Loucy (cell line): ENCODE measurements around the gene EPB41L1.

ENCODE experiments used
- H2AFZ ChIP-seq: fragments of 200-600 bp; sonication (generic); 2 replicates; pipeline ENCODE4 v1.6.0; 2016; ENCODE audit warnings: antibody characterized with exemption, mild to moderate bottlenecking, low read length, moderate library complexity
- H3F3A ChIP-seq: fragments of 200-600 bp; 2 replicates; pipeline ENCODE4 v1.6.0; 2016; ENCODE audit warnings: antibody characterized with exemption, low read depth, mild to moderate bottlenecking
- H3K27me3 ChIP-seq: fragments of 200-600 bp; sonication (generic); 2 replicates; pipeline ENCODE4 v1.6.1; 2014; ENCODE audit warnings: low read length, mild to moderate bottlenecking; ENCODE audit not compliant: insufficient read depth, poor library complexity, severe bottlenecking
- H3K36me3 ChIP-seq: fragments of 200-600 bp; sonication (generic); 2 replicates; pipeline ENCODE4 v1.6.1; 2016; ENCODE audit warnings: low read length; ENCODE audit not compliant: insufficient read depth
- H3K4me1 ChIP-seq: fragments of 200-600 bp; sonication (generic); 2 replicates; pipeline ENCODE4 v1.5.1; 2014; ENCODE audit warnings: low read length, mild to moderate bottlenecking; ENCODE audit not compliant: insufficient read depth, poor library complexity, severe bottlenecking
- H3K4me2 ChIP-seq: fragments of 200-600 bp; sonication (generic); 2 replicates; pipeline ENCODE4 v1.6.0; 2014; ENCODE audit warnings: antibody characterized with exemption, low read length, low read depth, mild to moderate bottlenecking; ENCODE audit not compliant: poor library complexity, severe bottlenecking
- H3K4me3 ChIP-seq: fragments of 200-600 bp; sonication (generic); 2 replicates; pipeline ENCODE4 v1.5.1; 2014; ENCODE audit warnings: low read length, mild to moderate bottlenecking, mixed read lengths; ENCODE audit not compliant: poor library complexity, severe bottlenecking
- H3K79me2 ChIP-seq: fragments of 200-600 bp; sonication (generic); 2 replicates; pipeline ENCODE4 v1.6.1; 2014; ENCODE audit warnings: low read length; ENCODE audit not compliant: insufficient read depth
- H3K9ac ChIP-seq: fragments of 200-600 bp; sonication (generic); 2 replicates; pipeline ENCODE4 v1.6.0; 2014; ENCODE audit warnings: mild to moderate bottlenecking, low read depth, low read length, moderate library complexity; ENCODE audit not compliant: poor library complexity, severe bottlenecking
- H3K9me2 ChIP-seq: fragments of 200-600 bp; sonication (generic); replicated peaks from 2 replicates; pipeline ENCODE4 v1.6.1; 2016; ENCODE audit warnings: low read depth, low read length, mixed read lengths
- H3K9me3 ChIP-seq: fragments of 200-600 bp; sonication (generic); 2 replicates; pipeline ENCODE4 v1.6.1; 2014; ENCODE audit warnings: mild to moderate bottlenecking, antibody characterized with exemption, low read length, low read depth; ENCODE audit not compliant: insufficient read depth
- H4K20me1 ChIP-seq: fragments of 200-600 bp; sonication (generic); 2 replicates; pipeline ENCODE4 v1.6.0; 2014; ENCODE audit warnings: antibody characterized with exemption, low read length, mild to moderate bottlenecking; ENCODE audit not compliant: insufficient read depth, poor library complexity, severe bottlenecking
- EZH2phosphoT487 ChIP-seq: fragments of 200-600 bp; IDR thresholded peaks from 2 replicates; pipeline ENCODE4 v1.6.1; 2018; ENCODE audit warnings: antibody characterized with exemption, mild to moderate bottlenecking, moderate library complexity, borderline replicate concordance
- TF ChIP-seq, protein P1 (sequence below): fragments of 200-600 bp; sonication (generic); conservative IDR thresholded peaks from 2 replicates; pipeline ENCODE4 v1.5.1; 2014; ENCODE audit warnings: mild to moderate bottlenecking, antibody characterized with exemption, low read length

Gene EPB41L1

DNA sequence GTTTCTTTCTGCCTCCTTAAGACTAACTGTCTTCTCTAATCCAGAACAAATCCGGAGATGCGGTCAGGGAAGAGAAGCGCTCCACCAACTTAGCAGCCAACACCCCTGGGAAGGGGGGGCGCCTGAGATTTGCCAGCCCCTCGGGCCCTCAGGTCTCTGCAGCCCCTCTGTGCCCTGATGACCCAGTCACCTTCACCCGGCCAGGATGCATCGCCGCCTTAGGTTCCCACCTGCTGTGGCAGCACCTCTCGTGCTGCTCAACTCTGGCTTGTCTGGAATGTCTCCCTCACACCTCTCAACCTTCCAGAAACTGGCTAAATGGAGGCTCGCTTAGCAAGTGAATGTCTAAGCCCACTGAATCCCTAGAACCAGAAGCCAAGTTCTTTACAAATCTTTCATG lies 53.7 kb downstream of the EPB41L1 start:
- no peak overlapping the region for H2AFZ ChIP-seq
- H3K4me2 ChIP-seq: no peak overlapping the region
- no peaks in the 10 kb centered on the region for H3F3A ChIP-seq
- no peak overlapping the region for H3K9ac ChIP-seq
- H3K36me3 ChIP-seq: no peaks in the 10 kb centered on the region
- H3K9me2 ChIP-seq: no peaks in the 10 kb centered on the region
- TF ChIP-seq, protein P1, sequence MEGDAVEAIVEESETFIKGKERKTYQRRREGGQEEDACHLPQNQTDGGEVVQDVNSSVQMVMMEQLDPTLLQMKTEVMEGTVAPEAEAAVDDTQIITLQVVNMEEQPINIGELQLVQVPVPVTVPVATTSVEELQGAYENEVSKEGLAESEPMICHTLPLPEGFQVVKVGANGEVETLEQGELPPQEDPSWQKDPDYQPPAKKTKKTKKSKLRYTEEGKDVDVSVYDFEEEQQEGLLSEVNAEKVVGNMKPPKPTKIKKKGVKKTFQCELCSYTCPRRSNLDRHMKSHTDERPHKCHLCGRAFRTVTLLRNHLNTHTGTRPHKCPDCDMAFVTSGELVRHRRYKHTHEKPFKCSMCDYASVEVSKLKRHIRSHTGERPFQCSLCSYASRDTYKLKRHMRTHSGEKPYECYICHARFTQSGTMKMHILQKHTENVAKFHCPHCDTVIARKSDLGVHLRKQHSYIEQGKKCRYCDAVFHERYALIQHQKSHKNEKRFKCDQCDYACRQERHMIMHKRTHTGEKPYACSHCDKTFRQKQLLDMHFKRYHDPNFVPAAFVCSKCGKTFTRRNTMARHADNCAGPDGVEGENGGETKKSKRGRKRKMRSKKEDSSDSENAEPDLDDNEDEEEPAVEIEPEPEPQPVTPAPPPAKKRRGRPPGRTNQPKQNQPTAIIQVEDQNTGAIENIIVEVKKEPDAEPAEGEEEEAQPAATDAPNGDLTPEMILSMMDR: no peak
- TF ChIP-seq EZH2phosphoT487: no peak
- no peaks in the 10 kb centered on the region for H4K20me1 ChIP-seq
- no peaks in the 10 kb centered on the region for H3K79me2 ChIP-seq
- H3K27me3 ChIP-seq: no peaks in the 10 kb centered on the region
- H3K4me3 ChIP-seq: no peak overlapping the region
- H3K9me3 ChIP-seq: no peaks in the 10 kb centered on the region
- H3K4me1 ChIP-seq: no peaks in the 10 kb centered on the region

DNA sequence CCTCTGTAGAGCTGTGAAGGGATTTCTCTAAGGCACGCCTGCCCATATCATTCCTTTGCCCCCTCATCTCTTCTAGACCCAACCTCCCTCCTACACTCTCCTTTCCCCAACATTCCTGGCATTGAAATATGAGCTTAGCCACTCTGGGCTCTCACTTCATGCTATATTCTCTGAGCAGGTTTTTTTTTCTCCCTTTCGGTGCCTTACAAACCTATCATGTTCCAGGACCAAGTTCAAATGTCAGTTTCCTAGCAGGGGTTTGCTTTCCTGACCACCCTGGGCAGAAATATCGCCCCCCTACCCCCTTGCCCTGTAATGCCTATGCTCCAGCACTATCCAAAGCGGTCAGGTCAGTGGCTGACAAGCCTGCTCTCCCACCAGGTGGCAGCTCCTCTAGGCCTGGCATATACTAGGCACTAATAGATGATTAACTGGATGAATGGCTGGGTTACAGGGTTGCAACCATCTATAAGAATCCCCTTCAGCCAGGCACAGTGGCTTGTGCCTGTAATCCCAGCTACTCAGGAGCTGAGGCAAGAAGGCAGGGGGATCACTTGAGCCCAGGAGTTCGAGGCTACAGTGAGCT lies 56.0 kb downstream of the EPB41L1 start:
- Histone ChIP-seq H3K4me1 (no peaks in the 10 kb centered on the region), H3K79me2 (no peaks in the 10 kb centered on the region), H3F3A (no peaks in the 10 kb centered on the region), H3K9ac (no peak overlapping the region), H3K27me3 (no peaks in the 10 kb centered on the region), H3K36me3 (no peaks in the 10 kb centered on the region), H3K9me2 (no peaks in the 10 kb centered on the region), H3K4me2 (no peak overlapping the region), H2AFZ (no peak overlapping the region), H4K20me1 (no peaks in the 10 kb centered on the region), H3K4me3 (no peak overlapping the region), H3K9me3 (no peaks in the 10 kb centered on the region)
- TF ChIP-seq, protein P1: peak; percentile 18; the same call in 1 of the 2 replicates
- no peak for TF ChIP-seq EZH2phosphoT487

DNA sequence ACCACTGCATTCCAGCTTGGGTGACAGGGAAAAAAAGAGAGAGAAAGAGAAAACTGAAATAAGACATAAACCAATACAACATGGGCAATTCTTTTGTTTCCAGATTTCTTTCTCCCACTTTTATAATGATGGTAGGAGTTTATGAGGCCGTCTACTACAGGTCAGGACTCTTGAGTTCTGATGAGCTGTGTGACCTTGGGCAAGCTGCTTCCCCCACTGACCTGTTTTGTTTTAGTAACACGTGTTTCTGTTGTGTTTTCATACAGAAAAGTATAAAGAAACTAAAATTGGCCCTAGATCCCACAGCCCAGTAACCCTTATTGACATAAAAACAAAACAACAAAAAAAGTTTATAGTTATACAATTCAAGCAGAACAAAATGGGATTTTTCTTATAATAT lies 58.8 kb downstream of the EPB41L1 start:
- peaks cover 1% of the 10 kb centered on the region for H3K4me1 ChIP-seq
- no peaks in the 10 kb centered on the region for H3K9me2 ChIP-seq
- H3F3A ChIP-seq: no peaks in the 10 kb centered on the region
- no peak overlapping the region for H2AFZ ChIP-seq
- H3K79me2 ChIP-seq: no peaks in the 10 kb centered on the region
- no peak overlapping the region for H3K4me2 ChIP-seq
- TF ChIP-seq, protein P1: no peak
- TF ChIP-seq EZH2phosphoT487: no peak
- no peaks in the 10 kb centered on the region for H3K9me3 ChIP-seq
- H4K20me1 ChIP-seq: no peaks in the 10 kb centered on the region
- H3K27me3 ChIP-seq: no peaks in the 10 kb centered on the region
- no peak overlapping the region for H3K9ac ChIP-seq
- H3K4me3 ChIP-seq: no peak overlapping the region
- no peaks in the 10 kb centered on the region for H3K36me3 ChIP-seq
